Measurements from ENCODE around the gene GSTM1. TPM values are rescaled to one million over a fixed set of nuclear protein-coding genes. Genes with fewer than 3 reads are reported as not detected.

GSTM1 gene
- total RNA-seq, 2 experiments from 2014 or later, result 0.22 TPM; not detected in 1

Other genes with a start within 250 kb of the GSTM1 start
- gene SYPL2, start 221.3 kb upstream of the GSTM1 start, total RNA-seq, result not detected
- gene ATXN7L2, start 203.9 kb upstream of the GSTM1 start, total RNA-seq, result 10 to 100 TPM; 10.7 to 11.1 TPM
- 1 to 10 TPM; 6.6 to 8.7 TPM for gene CYB561D1, start 193.7 kb upstream of the GSTM1 start, total RNA-seq
- 1 to 10 TPM; 1.8 to 2.2 TPM for gene AMIGO1, start 178.1 kb upstream of the GSTM1 start, total RNA-seq
- gene GPR61, start 147.9 kb upstream of the GSTM1 start, total RNA-seq, result under 1 TPM in 1 of 2 experiments, not detected in 1; 0.15 TPM
- 1 to 10 TPM; 9.2 to 9.9 TPM for gene GNAI3, start 139.2 kb upstream of the GSTM1 start, total RNA-seq
- under 1 TPM; 0.29 to 0.31 TPM for gene GNAT2, start 68.2 kb upstream of the GSTM1 start, total RNA-seq
- 10 to 100 TPM; 79.1 to 93.3 TPM for gene AMPD2, start 68.0 kb upstream of the GSTM1 start, total RNA-seq
- gene GSTM4, start 31.7 kb upstream of the GSTM1 start, total RNA-seq, result 10 to 100 TPM in 1 of 2 experiments, 1 to 10 TPM in 1; 8.2 to 12.0 TPM
- 10 to 100 TPM in 1 of 2 experiments, 1 to 10 TPM in 1; 8.2 to 11.9 TPM for gene GSTM2, start 19.8 kb upstream of the GSTM1 start, total RNA-seq
- gene GSTM5, start 24.4 kb downstream of the GSTM1 start, total RNA-seq, result not detected
- gene GSTM3, start 53.2 kb downstream of the GSTM1 start, total RNA-seq, result 1 to 10 TPM; 1.6 to 2.1 TPM
- gene EPS8L3, start 76.1 kb downstream of the GSTM1 start, total RNA-seq, result not detected
- gene CSF1, start 223.0 kb downstream of the GSTM1 start, total RNA-seq, result 100 to 1,000 TPM; 135 to 140 TPM